ENCODE results near the gene IL6.
"Not testable (repeated sequence)": the region's sequence is repeated elsewhere in the genome, so short reads cannot be mapped to it uniquely, and the experiment has no call there.

Gene IL6

DNA sequence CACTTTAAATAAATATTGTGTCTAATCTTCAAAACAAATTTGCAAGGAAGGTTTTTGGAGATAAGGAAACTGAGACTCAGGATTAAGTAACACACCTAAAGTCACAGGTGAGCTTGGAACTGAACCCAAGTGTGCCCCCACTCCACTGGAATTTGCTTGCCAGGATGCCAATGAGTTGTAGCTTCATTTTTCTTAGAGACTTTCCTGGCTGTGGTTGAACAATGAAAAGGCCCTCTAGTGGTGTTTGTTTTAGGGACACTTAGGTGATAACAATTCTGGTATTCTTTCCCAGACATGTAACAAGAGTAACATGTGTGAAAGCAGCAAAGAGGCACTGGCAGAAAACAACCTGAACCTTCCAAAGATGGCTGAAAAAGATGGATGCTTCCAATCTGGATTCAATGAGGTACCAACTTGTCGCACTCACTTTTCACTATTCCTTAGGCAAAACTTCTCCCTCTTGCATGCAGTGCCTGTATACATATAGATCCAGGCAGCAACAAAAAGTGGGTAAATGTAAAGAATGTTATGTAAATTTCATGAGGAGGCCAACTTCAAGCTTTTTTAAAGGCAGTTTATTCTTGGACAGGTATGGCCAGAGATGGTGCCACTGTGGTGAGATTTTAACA, 1.5 kb downstream of the IL6 start:
- peak; percentile 66 for DNase-seq

DNA sequence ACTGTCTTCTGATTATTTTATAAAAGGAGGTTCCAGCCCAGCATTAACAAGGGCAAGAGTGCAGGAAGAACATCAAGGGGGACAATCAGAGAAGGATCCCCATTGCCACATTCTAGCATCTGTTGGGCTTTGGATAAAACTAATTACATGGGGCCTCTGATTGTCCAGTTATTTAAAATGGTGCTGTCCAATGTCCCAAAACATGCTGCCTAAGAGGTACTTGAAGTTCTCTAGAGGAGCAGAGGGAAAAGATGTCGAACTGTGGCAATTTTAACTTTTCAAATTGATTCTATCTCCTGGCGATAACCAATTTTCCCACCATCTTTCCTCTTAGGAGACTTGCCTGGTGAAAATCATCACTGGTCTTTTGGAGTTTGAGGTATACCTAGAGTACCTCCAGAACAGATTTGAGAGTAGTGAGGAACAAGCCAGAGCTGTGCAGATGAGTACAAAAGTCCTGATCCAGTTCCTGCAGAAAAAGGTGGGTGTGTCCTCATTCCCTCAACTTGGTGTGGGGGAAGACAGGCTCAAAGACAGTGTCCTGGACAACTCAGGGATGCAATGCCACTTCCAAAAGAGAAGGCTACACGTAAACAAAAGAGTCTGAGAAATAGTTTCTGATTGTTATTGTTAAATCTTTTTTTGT, 2.3 kb downstream of the IL6 start:
- DNase-seq: no peak

DNA sequence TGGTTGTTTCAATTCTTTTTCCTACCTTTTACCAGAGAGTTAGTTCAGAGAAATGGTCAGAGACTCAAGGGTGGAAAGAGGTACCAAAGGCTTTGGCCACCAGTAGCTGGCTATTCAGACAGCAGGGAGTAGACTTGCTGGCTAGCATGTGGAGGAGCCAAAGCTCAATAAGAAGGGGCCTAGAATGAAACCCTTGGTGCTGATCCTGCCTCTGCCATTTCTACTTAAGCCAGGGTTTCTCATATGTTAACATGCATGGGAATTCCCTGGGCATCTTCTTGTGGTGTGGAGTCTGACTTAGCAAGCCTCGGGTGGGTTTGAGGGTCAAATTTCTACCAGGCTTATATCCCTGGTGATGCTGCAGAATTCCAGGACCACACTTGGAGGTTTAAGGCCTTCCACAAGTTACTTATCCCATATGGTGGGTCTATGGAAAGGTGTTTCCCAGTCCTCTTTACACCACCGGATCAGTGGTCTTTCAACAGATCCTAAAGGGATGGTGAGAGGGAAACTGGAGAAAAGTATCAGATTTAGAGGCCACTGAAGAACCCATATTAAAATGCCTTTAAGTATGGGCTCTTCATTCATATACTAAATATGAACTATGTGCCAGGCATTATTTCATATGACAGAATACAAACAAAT, 3.2 kb downstream of the IL6 start:
- DNase-seq: no peak

DNA sequence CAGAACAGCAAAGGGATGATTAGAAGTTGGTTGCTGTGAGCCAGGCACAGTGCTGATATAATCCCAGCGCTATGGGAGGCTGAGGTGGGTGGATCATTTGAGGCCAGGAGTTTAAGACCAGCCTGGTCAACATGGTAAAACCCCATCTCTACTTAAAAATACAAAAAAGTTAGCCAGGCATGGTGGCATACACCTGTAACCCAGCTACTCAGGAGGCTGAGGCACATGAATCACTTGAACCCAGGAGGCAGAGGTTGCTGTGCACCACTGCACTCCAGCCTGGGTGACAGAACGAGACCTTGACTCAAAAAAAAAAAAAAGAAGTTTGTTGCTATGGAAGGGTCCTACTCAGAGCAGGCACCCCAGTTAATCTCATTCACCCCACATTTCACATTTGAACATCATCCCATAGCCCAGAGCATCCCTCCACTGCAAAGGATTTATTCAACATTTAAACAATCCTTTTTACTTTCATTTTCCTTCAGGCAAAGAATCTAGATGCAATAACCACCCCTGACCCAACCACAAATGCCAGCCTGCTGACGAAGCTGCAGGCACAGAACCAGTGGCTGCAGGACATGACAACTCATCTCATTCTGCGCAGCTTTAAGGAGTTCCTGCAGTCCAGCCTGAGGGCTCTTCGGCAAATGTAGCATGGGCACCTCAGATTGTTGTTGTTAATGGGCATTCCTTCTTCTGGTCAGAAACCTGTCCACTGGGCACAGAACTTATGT, 4.1 kb downstream of the IL6 start:
- DNase-seq: peak; percentile 79

DNA sequence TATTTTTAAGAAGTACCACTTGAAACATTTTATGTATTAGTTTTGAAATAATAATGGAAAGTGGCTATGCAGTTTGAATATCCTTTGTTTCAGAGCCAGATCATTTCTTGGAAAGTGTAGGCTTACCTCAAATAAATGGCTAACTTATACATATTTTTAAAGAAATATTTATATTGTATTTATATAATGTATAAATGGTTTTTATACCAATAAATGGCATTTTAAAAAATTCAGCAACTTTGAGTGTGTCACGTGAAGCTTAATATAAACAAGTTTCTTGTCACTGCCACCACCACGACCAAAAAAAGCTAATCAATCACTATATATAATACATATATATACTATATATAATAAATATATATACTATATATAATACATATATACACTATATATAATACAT, 4.8 kb downstream of the IL6 start:
- DNase-seq: no peak

DNA sequence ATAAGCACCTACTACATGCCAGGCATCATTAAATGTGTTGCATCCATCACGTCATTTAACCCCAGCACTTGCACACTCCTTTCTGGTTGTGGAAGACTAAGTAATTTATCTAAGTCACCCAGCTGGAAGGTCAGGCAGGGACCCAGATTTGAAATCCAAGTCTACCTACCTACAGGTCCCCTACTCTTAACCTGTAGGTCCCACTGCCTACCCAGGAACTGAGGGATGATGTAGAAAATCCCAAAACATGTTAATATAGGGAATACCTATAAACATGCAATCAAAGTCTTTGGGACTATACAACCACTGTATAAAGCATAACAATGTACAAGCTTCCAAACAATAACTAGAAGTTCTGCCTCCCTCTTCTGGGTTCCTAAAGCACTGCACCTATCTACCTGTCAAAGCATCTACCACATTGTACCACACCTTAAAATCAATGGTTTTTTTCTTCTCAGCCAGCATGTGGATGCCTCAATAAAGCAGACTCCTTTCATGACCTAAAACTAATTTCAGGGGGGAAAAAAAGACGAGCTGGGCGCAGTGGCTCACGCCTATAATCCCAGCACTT, 5.6 kb downstream of the IL6 start:
- DNase-seq: no peak

DNA sequence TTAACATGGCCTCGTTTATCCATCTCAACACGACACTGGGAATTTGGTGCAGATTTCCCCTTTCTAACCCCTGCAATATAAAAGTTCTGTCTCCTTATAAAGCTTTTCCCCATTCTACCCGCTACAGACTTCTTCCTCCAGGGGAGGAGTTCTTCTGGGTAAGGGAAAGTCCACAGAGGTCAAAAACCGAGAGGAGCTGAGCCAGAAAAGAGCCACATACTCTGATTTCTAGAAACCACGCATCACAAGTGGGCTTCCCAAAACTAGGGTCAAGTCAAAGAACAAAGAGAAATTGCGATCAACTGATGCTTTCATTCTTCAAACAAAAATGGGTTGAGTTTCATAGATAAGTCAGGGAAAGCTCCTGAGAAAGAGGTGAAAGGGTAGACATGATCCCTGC, 6.8 kb downstream of the IL6 start:
- DNase-seq: no peak

DNA sequence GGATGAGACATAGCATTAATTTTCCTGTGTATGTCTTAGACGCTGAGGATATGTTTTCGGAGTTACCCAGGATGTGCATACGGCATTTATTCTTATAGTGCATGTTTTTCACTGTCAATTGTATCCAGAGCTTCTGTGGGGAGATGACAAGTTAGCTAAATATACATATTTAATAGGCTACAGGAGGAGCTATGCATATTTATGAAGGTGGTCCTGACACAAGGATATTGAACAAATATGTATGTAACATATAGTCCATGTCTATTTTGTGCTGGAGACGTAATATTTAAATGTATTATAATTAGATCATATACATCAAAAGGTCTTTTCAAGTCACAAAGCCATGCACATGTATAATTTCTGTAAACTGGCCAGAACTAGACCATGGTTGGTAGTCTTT, 16.0 kb downstream of the IL6 start:
- no peak for DNase-seq

DNA sequence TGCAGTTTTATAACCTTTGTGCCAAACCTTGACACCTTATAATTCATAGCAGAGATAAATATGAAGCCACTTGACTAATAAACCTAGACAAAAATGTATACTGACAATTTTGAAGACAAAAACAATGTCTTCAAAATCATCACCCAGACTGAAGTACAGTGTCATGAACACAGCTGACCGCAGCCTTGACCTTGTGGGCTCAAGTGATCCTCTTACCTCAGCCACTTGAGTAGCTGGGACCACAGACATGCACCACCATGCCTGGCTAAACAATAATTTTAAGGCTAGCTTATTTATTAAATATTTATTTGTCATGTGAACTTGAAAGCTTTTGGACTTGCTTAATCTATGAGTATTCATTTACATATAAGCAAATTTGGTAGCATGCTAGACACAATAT, 24.3 kb downstream of the IL6 start:
- no peak for DNase-seq

DNA sequence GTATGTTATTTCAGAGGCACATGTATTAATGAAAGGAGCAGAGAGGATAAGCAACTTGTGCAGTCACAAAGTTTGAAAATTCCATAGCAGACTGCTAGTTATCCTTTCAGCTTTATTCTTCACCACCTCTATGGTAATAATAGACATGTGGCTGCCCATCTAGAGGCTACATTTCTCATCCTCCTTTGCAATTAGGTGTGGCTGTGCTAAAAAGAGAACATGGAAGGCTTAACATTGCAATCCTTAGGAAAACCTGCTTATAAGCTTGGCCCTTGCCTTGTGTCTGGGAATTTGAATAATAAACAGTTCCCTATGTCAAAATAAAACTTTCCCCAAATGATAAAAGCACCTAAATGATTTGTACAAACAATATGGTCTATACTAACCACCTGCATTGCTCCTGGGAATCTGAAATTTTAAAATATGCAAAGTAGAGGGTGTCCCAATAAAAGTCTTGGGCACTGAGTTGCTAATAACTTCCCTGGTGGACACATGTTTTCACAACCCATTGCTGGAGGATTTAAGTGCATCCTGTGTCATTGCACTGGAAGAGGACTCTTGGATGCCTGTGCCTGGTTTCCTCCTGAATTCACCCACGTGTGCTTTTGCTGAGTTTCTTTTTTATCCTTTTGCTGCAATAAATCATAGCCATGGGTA, 30.5 kb downstream of the IL6 start:
- no peak for DNase-seq

DNA sequence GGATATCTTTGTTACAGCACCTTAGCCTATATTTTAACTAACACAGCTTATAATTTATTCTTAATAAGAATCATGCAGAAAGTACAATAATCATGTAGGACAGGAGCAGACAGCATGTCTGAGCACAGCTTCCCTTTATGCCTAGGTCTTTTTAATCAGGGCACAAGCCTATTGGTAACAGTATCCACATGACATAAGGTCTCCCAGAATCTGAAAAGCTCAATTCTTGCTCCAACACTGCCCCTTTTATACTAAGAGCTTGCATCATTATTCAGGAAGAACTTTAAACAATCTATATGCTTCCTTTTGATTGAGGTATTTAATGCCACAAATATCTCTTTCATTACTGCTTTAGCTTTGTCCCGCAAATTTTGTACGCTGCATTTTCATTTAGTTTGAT, 31.6 kb downstream of the IL6 start:
- DNase-seq: no peak

DNA sequence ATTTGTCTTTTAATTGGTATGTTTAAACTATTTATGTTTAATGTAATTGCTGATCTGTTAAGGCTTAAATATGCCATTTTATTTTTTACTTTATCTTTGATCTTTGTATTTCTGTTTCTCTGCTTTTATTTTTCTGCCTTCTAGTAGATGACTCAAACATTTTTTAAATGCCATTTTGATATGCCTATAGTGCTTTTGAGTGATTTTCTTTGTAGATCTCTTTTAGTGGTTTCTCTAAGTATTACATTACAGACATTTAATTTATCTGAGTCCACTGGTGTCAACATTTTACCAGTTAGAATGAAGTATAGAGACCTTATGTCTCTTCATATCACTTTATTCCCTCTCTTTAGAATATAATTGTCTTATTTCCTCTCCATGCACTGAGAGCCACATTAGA, 32.7 kb downstream of the IL6 start:
- DNase-seq: peak; percentile 26

DNA sequence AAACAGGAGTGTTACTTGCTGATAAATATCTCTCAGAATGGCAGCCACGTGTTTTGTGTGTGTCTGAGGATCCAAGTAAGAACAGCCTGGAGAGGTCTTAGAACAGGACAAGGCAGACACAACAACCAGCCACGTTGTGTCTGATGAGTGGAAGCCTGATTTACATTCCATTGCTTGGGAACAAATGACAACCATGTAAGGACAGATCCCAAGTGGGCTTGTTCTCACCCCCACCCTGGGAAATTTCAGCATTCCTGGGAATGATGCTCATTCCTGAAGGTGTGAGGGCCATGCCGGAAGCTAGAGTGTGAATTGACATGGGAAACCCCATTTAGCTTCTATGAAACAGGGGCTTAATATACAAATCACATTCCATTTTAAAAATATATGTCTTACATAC, 35.9 kb downstream of the IL6 start:
- DNase-seq: peak; percentile 45

DNA sequence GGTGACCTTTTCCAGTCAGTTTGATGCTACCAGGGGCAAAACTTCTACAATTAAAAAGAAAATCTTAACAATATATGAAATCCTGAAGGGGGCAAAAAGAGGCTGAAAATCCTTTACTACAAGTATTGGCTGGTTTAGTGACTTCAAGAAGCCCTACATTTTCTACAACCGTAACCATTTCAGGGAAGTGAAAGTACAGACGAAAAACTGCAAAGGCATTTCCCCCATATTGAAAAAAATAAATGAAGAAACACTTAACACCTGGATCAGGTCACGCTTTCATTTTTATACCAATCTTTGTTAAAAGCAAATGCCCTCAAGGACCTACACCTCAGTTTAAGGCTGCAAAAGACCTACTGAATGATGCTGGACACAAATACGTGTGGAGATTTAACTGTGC, 38.6 kb downstream of the IL6 start:
- DNase-seq: no peak

DNA sequence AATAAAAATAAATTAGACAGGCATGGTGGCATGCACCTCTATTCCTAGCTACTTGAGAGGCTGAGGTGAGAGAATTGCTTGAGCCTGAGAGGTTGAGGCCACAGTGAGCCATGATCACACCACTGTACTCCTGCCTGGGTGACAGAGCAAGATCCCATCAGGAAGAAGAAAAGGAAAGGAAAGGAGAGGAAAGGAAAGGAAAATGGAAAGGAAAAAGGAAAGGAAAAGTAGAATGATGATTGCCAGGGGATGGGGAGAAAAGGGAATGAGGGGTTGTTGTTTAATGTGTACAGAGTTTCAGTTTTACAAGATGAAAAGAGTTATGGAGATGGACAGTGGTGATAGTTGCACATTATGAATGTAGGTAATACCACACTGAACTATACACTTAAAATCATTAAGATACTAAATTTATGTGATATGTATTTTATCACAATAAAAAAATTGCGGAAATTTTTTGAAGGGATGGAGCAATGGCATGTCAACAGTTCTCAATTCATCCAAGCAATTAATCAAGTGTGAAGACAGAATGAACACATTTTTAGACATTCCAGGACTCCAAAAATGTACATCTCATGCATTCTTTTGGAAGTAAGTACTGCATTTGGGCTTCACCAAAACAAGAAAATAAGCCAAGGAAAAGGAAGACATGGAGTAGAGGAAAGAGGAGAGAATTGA, 44.3 kb downstream of the IL6 start:
- DNase-seq: no peak

DNA sequence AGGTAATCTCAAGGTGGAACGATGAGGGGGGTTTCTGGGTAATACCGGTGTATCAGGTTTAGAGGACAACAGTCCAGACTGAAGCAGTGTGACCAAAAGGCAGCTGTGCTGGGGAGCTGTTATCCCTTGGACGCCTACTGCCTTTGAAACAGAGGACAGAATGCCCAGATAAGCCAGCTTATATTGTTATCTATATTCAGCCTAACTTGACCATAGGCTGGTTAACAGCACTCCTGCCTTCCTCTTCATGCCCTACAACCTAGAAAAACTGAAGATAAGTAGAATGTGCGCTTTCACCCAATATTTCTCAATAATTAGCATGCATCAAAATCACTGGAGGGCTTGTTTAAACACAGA, 44.9 kb downstream of the IL6 start:
- DNase-seq: no peak

DNA sequence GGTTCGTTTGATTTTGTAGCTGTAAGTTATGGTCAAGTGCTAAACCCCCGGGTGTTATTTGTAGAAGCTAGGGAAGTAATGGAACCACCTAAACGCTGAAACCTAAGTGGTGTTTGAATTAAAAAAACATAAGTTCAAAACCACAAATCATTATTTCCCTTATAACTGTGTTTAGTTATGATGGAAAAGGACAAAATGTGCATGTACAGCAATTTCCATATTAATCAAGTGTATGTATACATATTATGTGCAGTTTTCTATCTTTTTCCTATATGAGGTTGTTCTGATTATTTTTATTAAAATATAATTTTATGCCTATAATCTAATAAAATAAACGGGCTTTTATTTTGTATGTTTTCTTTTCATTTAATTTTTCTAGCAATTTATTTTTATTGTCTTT, 45.9 kb downstream of the IL6 start:
- no peak for DNase-seq

DNA sequence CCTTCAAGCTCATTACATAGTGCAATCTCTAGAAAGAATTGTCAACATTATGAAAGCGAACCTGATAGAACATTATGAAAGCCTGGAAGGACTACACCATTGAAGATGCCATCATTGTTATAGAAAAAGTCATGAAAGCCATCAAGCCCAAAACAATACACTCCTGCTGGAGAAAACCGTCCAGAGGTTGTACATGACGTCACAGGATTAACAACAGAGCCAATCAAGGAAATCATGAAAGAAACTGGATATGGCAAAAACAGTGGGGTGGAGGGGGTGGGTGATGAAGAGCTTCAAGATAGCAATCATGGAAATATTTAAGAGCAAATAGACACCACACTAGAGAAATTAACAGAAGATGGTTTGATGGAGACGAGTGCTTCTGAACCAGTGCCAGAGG, 50.0 kb downstream of the IL6 start:
- DNase-seq: no peak

DNA sequence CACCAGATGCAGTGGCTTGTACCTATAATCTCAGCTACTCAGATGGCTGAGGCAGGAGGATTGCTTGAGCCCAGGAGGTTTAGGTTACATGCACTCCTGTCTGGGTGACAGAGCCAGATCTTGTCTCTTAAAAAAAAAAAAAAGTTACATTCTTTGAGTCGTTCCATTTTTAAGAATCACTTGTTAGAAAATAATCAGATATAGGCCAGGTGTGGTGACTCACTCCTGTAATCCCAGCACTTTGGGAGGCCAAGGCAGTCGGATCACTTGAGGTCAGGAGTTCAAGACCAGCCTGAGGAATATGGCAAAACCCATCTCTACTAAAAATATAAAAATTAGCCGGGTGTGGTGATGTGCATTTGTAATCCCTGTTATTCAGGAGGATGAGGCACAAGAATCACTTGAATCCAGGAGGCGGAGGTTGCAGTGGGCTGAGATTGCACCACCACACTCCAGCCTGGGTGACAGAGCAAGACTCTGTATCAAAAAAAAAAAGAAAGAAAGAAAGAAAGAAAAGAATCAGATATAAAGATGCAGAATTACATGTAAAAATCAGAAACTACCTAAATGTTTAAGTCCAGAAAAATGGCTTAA, 52.8 kb downstream of the IL6 start:
- not testable (repeated sequence) for DNase-seq

DNA sequence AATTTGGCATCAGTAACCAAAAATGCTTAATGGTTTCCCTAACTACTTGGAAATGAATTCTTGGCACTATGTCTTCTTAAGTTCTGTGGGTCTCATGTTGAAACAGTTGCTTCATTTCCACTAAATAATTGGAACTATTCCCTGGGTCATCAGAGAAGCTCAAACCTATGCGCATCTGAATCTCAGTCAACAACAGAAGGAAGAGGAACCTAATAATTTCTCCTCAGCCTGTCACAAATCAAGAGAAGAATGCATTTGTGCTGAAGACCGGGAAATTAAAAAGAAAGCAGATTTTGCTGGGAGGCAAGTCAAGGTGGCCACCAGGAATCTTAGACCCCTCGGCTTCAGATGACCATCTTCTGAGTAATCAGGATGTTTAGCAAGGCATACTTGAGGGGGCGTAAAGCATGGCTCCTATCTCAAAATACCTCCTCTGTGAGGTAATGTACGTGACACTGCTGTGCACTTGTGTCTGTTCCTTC, 54.3 kb downstream of the IL6 start:
- peak; percentile 72 for DNase-seq

All from fibroblast of skin of back (primary cell).